PFSK-1 (cell line): ENCODE results near the gene TTLL10.

Source experiments
- FOXP2 ChIP-seq: optimal IDR thresholded peaks from 2 replicates; pipeline ENCODE3; 2011; ENCODE audit warnings: borderline replicate concordance, control low read depth, inconsistent platforms; ENCODE audit not compliant: insufficient read depth; ENCODE audit errors: extremely low read length, extremely low read depth
- POLR2AphosphoS5 ChIP-seq: IDR thresholded peaks from 2 replicates; pipeline ENCODE4 v1.6.1; 2012; ENCODE audit warnings: low read depth, mild to moderate bottlenecking, control low read depth, low read length, moderate library complexity
- REST ChIP-seq, 2 experiments: IDR thresholded peaks; 2 replicates each; pipeline versions ENCODE4 v1.6.1 to v1.8.0; 2011 to 2012; ENCODE audit warnings: low read depth in 2 of 2, low read length in 2 of 2, control low read depth in 1 of 2, inconsistent platforms in 1 of 2, mild to moderate bottlenecking in 1 of 2, moderate library complexity in 1 of 2; ENCODE audit not compliant: insufficient read depth in 1 of 2
- SIN3A ChIP-seq: IDR thresholded peaks from 2 replicates; pipeline ENCODE4 v1.6.1; 2012; ENCODE audit warnings: mild to moderate bottlenecking, low read length, moderate library complexity, borderline replicate concordance; ENCODE audit not compliant: insufficient read depth
- TAF1 ChIP-seq: IDR thresholded peaks from 2 replicates; pipeline ENCODE4 v1.6.1; 2012; ENCODE audit warnings: low read length, control low read depth, borderline replicate concordance; ENCODE audit not compliant: insufficient read depth

The TTLL10 gene

GRCh38 chr1:1183221-1183747 is 9.6 kb downstream of the TTLL10 start:
- TF ChIP-seq POLR2AphosphoS5 (no peak), FOXP2 (no peak), SIN3A (no peak), REST (IDR thresholded peaks at IDR 0.05; ENCODE audit: insufficient read depth in 1 of 2, low read depth in 2 of 2, low read length in 2 of 2) (no peak), TAF1 (no peak)

GRCh38 chr1:1183833-1184775 is 10.4 kb downstream of the TTLL10 start:
- TF ChIP-seq POLR2AphosphoS5 (no peak), TAF1 (no peak), REST (IDR thresholded peaks at IDR 0.05; ENCODE audit: insufficient read depth in 1 of 2, low read depth in 2 of 2, low read length in 2 of 2) (no peak), FOXP2 (no peak), SIN3A (no peak)

- TF ChIP-seq TAF1 (no peak), FOXP2 (no peak), REST (IDR thresholded peaks at IDR 0.05; ENCODE audit: insufficient read depth in 1 of 2, low read depth in 2 of 2, low read length in 2 of 2) (no peak), POLR2AphosphoS5 (no peak), SIN3A (no peak)
These were observed 11.6 kb downstream of the TTLL10 start for GRCh38 chr1:1185101-1185765.

GRCh38 chr1:1187938-1188337 is 14.3 kb downstream of the TTLL10 start:
- TF ChIP-seq FOXP2 (no peak), TAF1 (no peak)

- TF ChIP-seq POLR2AphosphoS5 (no peak), REST (IDR thresholded peaks at IDR 0.05; ENCODE audit: insufficient read depth in 1 of 2, low read depth in 2 of 2, low read length in 2 of 2) (no peak), FOXP2 (no peak), TAF1 (no peak), SIN3A (no peak)
These were observed 15.4 kb downstream of the TTLL10 start for GRCh38 chr1:1189111-1189510.
